Activated CD8-positive, alpha-beta memory T cell treated with anti-CD3 and anti-CD28 coated beads for 36 hours (primary cell): Measurements from ENCODE around the gene CSRP1. TPM values are rescaled to one million over a fixed set of nuclear protein-coding genes. Genes with fewer than 3 reads are reported as not detected.
"Not testable (repeated sequence)": the region's sequence is repeated elsewhere in the genome, so short reads cannot be mapped to it uniquely, and the experiment has no call there.

Experiments
- CTCF ChIA-PET: fragments of 350-600 bp; sonication (Branson Sonifier 250); formaldehyde crosslinking; loops from one replicate; lab custom pipeline; 2021; ENCODE audit warnings: antibody characterized with exemption; lab: Charles Lee
- POLR2A ChIA-PET: fragments of 350-600 bp; sonication (Branson Sonifier 250); formaldehyde crosslinking; loops from one replicate; lab custom pipeline; 2021; ENCODE audit warnings: antibody characterized with exemption; lab: Charles Lee
- total RNA-seq, 2 experiments: library from RNA; stranded (reverse); gene quantifications; one replicate each; pipeline ENCODE4 v1.2.3, GENCODE V29; 2021

The CSRP1 gene
- total RNA-seq, 2 experiments from 2014 or later, result 69.3 to 71.8 TPM

DNA sequence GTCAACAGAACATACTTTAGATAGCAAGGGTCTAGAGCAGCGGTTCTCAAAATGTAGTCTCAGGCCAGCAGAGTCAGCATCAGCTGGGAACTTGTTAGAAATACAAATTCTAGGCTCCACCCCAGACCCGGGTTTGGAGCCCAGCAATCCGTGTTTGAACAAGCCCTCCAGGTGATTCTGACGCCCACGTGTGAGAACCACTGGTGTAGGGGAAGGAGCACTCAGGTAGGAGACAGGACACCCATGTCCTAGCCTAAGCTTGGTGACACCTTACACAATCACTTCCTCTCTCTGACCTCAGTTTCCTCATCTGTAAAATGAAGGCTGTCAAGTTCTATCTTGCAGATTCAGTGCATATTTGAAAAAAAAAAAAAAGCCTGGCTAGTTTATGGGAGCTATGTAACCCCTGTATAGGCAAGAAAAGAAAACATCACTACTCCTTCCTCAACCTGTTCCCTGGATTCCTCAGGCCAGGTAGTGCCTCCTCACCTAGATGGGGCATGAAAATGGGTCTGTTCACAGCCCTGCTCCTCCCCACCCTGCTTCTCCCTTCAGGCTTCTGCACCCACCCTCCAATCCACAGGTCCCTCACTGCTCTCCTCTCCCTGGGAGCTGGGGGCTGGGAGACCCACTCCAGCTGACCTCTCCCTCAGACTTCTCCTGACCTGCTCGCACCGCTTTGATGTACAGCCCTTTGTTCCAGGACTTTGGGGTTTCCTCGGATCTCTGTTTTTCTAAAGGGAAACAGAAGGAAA is 30.8 kb downstream of the CSRP1 start:
- ChIA-PET POLR2A (no interaction called here), CTCF (no interaction called here)

DNA sequence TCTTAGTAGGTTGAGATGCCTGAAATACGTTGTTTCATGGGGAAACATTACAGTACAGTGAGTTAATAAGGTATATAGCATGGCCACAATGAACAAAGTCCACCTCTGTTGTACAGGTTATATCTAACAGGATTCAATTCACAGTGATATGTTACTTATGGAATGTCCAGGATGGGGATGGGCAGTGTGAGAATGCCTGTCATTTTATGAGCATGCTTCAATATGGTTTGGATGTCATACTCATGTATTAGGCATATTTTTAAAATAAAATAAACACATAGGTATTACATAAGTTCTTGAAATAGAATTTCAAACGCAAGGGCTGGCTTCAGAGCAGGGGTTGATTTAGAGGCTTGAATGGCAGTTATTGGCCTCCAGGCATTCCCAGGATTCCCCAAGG is 31.8 kb downstream of the CSRP1 start:
- ChIA-PET POLR2A (no interaction called here), CTCF (no interaction called here)

DNA sequence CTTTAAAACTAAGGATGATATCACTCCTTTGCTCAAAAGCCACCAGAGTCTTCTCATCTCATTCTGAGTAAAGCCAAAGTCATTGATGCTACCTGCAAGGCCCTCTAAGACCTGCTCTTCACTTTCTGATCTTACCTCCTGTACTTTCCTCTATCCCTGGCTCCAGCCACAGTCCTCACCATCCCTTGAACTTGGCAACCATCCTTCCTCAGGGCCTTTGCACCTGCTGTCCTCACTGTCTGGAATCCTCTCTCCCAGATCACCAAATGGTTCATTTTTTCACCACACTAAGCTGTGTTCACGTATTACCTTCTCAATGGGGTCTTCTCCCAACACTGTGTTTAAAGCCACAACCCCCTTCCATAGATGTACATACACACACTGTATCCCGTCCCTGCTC is 33.6 kb downstream of the CSRP1 start:
- ChIA-PET CTCF (no interaction called here), POLR2A (no interaction called here)

DNA sequence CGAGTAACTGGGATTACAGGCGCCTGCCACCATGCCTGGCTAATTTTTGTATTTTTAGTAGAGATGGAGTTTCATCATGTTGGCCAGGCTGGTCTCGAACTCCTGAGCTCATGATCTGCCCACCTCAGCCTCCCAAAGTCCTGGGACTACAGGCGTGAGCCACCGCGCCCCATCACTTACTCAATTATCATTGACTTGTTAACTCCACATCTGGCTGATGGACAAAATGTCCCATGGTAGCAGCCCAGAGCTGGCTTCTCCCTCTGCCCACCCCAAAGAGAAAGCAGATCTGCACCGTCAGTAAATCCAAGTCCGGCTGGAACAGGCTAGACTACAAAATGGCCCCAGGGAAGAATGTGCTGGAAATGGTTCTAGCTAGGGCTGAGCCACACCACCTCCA is 34.6 kb downstream of the CSRP1 start:
- POLR2A ChIA-PET, result not testable (repeated sequence)
- CTCF ChIA-PET, result interaction anchor here (0.8 to 1.3 kb wide), 3 partner anchors 10 to 41 kb away, joined by 3 to 6 read pairs (median 6); no protein-coding TSS in a partner anchor

DNA sequence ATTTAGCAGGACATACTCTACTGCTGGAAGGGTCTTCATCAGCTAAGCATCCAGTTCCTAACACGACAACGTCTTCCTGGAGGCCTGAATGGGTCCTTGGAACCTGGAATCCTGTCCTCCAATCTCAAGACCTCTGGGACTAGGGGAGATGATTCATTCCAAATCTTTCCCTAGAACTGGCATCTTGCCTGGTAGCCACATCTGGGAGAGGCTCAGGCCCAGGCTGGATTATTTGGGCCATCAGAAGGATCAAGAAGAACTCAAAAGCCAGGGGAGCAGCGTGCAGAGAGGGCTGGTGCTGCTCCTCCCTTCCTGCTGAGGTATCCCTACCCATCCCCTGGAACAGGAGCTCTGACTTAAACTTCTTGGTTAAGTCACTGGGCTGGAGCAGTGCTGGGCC is 35.2 kb downstream of the CSRP1 start:
- ChIA-PET CTCF (interaction anchor here (0.6 to 1.3 kb wide), 5 partner anchors 10 to 303 kb away, joined by 3 to 6 read pairs (median 4); no protein-coding TSS in a partner anchor), POLR2A (no interaction called here)

DNA sequence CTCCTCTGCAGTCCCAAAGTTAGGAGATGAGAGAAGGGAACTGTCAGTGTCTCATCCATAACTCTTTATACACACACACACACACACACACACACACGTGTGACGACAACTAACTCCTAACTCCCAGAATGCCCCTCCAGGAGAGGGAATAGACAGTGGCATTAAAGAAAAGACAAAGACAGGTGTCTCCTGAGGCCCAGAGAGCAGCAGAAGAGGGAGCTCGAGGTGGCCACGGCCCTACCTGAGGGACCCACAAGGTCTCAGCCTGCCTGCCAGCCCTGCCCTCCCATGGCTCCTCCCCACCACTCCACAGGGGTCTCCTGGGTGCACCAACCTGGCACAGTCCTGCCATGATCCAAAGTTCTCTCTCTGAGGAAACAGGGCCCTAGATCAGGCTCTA is 36.3 kb downstream of the CSRP1 start:
- ChIA-PET POLR2A (no interaction called here), CTCF (interaction anchor here (3.1 kb wide), 1 partner anchor 22 kb away, joined by 12 read pairs; no protein-coding TSS in a partner anchor)

DNA sequence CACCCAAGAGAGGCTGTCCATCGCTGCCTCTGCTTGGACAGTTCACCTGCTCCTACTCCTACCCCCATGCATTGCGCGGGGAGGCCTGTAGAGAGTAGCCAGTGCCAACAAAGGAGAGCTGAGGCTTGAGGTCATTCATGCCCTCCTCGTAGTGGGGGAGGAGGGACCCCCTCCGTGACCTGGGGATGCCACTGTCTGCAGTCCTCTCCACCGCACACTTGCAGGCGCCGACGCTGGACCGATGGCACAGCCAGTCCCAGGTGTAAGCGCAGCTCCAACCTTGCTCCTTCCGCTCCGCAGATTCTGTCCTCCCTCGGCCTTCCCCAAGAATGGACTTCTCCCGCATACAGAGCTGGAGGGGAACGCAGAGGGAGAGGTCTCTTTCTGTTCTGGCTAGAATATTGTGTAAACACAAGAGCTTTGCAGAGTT is 37.3 kb downstream of the CSRP1 start:
- POLR2A ChIA-PET, result no interaction called here
- CTCF ChIA-PET, result interaction anchor here (1.7 to 3.1 kb wide), 3 partner anchors 12 to 43 kb away, joined by 4 to 12 read pairs (median 7); no protein-coding TSS in a partner anchor

DNA sequence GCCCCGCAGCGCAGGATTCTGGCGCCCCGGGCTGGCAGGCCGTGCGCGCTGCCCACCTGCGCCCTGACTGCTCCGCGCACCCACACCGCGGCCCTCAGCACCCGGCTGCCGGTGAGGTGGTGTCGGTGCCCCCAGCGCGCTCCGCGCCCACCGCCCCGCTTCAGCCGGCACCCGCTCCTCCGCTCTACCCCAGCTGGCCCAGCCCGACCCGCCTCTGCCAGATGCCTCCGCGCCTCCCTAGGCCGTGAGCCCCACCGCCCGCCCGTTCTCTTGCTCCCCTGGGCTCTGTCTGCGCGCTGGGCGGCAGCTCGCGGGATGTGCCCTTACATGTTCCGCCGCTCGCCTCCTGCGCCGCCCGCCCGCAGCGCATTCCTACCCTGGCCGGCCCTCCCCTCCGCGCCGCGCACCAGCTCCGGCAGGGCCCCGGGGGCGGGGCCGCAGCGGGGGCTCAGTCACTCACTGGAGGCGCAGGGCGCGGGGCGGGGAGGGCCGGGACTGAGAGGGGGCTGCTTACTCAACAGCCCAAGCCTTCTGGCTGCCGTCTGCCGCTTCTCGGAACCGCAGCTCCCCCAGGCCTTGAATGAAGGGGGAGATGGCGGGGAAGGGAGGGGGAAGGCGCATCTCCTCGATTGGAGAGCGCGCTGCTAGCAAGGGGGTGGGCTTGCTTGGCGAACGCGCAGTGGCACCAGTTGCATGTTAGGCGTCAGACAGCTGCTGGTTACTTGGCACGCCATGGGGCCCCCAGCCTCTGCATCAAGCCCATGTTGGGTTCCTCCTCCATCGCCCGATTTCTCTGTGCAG is 37.9 kb downstream of the CSRP1 start, which contains the start of gene PHLDA3:
Gene PHLDA3, minus strand, starts transcription at position 345 of the 801 bp plus-strand sequence. CDS start 402 bp downstream, outside the sequence.
- ChIA-PET POLR2A (no interaction called here), CTCF (interaction anchor here (0.5 to 3.1 kb wide), 4 partner anchors 13 to 347 kb away, joined by 3 to 12 read pairs (median 6); no protein-coding TSS in a partner anchor)

DNA sequence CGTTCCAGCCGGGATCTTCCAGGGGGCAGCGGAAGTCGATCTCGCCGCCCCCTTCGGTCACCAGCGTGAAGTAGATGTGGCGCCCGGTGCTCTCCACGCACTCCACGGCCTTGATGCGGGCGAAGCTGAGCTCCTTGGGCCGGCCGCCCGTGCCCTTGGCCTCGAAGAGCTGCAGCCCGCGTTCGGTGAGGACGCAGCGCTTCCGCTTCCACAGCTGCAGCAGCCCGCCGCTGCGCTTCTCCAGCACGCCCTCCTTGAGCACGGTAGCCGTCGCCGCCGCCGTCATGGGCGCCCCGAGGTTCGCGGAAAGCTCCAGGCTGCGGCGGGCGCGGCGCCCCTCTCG is 38.5 kb downstream of the CSRP1 start:
- ChIA-PET CTCF (interaction anchor here (0.5 to 3.1 kb wide), 4 partner anchors 13 to 348 kb away, joined by 3 to 12 read pairs (median 6); no protein-coding TSS in a partner anchor), POLR2A (no interaction called here)

DNA sequence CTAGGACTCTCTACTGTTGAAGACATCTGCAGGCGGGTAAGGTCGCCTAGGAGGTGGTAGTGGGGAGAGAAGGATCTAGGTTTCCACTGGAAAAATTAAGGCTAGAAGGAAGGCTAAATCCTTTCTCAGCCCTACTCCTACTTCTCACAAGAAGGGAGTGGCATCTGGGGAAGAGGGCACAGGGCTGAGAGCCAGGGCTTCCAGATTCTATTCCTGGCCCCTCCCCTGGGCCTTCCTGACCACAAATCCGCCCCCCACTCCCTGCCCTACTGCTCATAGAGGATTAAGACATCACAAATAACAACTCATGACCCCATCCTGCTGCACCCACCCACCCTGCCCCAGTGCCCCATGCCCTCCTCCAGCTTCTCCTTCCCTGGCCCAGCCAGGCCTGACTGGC is 40.4 kb downstream of the CSRP1 start:
- POLR2A ChIA-PET, result no interaction called here

DNA sequence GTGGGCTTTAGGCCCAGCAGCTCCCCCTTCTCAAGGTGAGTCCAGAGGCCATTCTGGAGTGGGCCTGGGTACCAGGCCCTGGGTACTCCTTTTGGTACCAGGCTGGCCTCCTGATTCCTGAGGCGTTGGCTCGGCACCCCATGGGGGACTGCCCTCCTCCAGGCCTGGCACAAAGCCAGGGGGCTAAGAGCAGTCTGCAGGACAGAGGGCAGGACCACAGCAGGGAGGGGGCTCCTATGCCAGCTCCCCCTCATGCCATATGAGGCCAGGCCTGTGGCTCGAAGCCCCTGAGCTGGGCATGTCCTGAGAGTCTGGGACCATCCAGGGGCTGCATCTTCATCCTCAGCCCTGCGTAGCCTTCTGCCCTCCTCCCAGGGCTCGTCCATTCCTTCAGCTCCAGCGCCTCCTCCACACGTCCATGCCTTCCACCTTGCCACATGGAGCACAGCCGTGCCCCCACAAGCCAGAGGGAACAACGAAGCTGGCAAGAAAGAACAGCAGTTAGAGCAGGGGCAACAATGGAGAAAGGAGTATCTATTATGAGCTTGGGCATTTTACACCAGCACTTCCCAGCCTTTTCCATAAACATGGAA is 41.1 kb downstream of the CSRP1 start:
- POLR2A ChIA-PET, result no interaction called here
- CTCF ChIA-PET, result interaction anchor here (0.9 kb wide), 1 partner anchor 16 kb away, joined by 3 read pairs; no protein-coding TSS in a partner anchor

More for the DNA sequence above, 40.4 kb downstream of the CSRP1 start:
- CTCF ChIA-PET, result interaction anchor here (0.6 to 0.9 kb wide), 2 partner anchors 16 to 54 kb away, joined by 3 read pairs; no protein-coding TSS in a partner anchor

DNA sequence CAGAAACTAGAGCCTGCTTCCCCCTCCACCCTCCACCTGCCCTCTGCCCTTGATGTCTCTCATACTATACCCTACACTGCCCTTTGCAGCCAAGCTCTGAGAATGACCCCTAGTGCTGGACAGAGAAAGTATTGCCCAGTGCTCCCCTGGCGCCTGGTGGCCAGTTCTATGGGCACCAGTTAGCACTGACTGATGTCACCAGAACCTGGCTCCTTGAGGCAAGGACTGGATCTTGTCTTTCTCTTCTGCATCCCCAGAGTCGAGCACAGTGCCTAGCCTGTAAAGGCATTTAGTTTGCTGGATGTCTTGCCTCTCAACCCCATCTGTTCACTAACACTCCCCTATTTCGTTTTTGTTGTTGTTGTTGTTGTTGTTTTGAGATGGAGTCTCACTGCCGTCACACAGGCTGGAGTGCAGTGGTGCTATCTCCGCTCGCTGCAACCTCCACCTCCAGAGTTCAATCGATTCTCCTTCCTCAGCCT is 43.8 kb downstream of the CSRP1 start:
- ChIA-PET POLR2A (no interaction called here), CTCF (no interaction called here)

DNA sequence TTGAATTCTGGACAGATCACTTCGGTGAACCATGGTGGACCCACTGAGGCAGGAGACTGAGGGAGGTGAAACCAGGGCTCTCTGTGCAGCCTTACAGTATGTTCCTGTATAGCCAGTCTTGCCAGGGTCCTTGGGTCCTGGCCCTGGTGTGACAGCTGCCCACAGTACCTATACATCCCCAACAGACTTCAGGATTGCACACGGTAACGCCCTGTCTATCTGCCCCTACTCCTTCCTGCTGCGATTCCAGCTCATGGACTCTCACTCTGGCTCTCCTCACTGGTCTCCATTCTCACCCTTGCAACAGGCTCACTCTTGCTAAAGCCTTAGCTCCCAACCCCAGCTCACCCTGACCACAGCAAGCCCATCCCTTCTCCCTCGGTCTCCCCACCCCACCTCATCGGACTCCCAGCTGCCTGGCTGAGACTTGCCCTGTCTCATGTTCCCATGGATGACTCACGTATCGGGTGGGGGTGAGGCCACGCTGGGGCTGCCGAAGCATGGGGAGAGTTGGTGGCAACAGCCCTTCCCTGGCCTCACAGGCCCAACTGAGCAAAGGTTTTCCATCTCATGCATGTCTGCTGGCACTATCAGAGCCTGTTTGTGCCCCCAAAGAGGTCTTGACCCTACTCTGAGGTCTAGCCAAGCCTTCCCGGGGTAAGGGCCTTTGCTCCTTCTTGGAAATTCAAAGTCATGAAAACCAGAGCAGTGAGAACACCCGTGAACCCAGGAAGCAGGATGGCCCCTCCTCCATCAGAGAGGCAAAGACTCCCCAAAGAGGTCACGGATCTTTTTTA is 45.1 kb downstream of the CSRP1 start:
- POLR2A ChIA-PET, result no interaction called here
- CTCF ChIA-PET, result no interaction called here

DNA sequence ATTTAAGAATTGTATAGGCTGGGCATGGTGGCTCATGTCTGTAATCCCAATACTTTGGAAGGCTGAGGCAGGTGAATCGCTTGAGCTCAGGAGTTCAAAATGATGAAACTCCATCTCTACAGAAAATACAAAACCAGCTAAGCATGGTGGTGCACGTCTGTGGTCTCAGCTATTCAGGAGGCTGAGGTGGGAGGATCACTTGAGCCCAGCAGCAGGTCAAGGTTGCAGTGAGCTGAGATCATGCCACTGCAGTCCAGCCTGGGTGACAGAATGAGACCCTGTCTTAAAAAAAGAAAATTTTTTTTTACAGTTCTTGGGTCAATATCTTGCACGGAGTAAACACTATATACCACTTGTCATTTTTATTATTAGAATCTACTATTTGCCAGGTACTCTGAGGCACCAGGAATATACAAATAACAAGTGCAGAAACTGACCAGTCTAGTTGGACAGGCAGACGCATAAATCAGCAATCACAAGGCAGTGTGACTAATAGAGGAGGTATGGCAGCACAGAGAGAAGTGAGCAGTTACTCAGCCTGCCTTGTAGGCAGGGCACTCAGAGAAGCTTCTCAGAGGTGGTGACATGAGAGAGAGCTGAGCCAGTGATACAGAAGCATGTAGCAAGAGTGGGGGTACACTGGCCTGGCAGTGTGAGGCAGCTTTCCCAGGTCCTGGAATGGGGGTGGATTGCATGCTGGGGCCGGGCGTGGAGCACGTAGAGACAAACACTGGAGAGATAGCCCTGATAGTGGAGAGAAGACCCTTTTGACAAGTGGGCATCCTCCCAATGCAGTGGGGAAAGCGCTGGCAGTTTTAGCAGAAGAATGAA is 45.9 kb downstream of the CSRP1 start:
- CTCF ChIA-PET, result interaction anchor here (0.5 kb wide), 1 partner anchor 373 kb away, joined by 4 read pairs; no protein-coding TSS in a partner anchor

DNA sequence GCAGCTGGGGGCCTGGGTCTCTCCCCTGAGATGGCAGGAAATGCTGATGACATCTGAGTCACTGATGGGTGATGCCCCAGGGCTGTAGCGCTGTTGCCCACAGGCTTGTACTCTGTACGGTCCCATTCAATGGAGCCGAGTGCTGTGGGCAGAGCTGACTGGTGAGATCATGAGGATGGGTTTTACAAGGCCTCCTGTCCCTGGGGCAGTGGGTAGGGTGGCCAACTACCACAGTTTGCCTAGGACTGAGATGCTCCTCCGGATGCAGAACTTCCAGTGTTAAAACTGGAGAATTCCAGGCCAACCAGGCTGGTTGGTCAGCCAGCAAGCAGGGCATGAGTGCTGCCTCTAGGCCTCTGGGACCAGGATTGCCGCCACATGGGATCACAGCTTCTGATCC is 47.1 kb downstream of the CSRP1 start:
- ChIA-PET POLR2A (no interaction called here), CTCF (no interaction called here)

More for the DNA sequence above, 45.9 kb downstream of the CSRP1 start:
- POLR2A ChIA-PET, result no interaction called here

DNA sequence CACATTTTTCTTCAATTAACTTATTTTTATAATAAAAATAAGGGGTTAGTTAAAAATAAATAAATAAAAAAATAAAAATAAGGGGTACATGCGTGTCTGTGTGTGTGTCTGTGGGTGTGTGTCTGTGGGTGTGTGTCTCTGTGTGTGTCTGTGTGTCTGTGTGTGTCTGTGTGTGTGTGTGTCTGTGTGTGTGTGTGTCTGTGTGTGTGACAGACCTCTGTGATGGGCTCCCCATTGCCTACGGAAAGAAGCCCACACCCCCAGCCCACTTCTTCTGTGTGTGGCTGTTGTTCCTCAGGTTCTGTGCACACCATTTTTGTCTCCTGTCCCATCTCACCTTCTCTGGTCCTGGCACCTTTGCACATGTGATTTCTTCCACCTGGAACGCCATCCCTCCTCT is 47.9 kb downstream of the CSRP1 start:
- CTCF ChIA-PET, result no interaction called here
- POLR2A ChIA-PET, result no interaction called here

DNA sequence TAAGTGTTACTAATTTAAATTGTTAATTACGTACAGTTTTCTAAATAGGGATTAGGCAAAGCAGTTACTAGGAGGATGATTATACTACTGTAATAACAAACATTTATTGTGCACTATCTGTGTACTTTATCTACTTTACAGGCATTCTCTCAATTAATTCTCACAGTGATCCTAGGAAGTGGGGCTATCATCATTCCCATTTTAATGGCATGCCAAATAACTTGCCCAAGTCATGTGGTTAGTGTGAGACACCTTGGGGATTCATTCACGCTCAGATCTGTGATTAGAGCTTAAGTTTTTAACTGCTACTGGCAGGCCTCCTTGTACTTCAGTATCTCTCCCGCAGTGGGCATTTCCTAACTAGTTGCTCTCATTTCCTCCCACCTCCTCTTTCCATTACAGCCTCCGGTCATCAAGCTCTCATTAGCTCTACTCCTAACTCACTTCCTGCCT is 49.4 kb downstream of the CSRP1 start:
- POLR2A ChIA-PET, result no interaction called here
- CTCF ChIA-PET, result interaction anchor here (1.3 to 2.1 kb wide), 3 partner anchors 10 to 55 kb away, joined by 4 to 7 read pairs (median 5); no protein-coding TSS in a partner anchor
